HG03342 (cell line): Measurements from ENCODE around the gene ARHGAP20.

ENCODE experiments used
- ATAC-seq: cut with Tn5 transposase; IDR thresholded peaks from one replicate; pipeline ENCODE4 v1.9.1; 2021; ENCODE audit warnings: mild to moderate bottlenecking, moderate library complexity; ENCODE audit not compliant: unreplicated experiment

The ARHGAP20 gene, protein sequence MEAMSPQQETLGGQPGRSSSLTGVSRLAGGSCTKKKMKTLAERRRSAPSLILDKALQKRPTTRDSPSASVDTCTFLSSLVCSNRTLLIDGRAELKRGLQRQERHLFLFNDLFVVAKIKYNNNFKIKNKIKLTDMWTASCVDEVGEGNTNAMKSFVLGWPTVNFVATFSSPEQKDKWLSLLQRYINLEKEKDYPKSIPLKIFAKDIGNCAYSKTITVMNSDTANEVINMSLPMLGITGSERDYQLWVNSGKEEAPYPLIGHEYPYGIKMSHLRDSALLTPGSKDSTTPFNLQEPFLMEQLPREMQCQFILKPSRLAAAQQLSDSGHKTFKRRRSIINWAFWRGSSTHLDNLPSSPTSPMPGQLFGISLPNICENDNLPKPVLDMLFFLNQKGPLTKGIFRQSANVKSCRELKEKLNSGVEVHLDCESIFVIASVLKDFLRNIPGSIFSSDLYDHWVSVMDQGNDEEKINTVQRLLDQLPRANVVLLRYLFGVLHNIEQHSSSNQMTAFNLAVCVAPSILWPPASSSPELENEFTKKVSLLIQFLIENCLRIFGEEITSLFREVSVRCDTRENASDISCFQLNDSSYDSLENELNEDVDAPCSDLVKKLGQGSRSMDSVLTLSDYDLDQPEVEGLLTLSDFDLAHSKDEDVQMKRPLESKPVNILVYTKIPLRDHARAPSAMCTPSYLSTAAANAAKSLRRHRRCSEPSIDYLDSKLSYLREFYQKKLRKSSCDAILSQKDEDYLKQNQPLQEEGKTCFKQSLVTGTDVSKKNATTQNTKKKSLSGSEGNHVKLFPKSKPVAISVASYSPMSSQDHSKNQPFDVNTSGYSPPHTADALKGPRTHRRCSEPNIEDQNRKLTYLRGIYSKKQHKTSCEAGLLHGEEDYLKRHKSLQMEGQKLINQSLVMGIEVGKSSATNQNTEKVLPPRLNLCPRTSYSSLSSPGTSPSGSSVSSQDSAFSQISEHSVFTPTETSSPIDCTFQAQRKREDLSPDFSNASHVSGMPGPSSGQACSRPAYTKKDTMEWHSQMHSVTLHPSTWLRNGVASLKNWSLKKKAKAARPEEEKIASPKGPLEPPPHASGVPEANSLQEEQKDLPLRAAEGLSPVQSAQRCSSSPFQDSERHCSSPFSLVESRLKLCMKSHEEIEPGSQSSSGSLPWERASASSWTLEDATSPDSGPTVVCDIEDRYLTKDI

DNA sequence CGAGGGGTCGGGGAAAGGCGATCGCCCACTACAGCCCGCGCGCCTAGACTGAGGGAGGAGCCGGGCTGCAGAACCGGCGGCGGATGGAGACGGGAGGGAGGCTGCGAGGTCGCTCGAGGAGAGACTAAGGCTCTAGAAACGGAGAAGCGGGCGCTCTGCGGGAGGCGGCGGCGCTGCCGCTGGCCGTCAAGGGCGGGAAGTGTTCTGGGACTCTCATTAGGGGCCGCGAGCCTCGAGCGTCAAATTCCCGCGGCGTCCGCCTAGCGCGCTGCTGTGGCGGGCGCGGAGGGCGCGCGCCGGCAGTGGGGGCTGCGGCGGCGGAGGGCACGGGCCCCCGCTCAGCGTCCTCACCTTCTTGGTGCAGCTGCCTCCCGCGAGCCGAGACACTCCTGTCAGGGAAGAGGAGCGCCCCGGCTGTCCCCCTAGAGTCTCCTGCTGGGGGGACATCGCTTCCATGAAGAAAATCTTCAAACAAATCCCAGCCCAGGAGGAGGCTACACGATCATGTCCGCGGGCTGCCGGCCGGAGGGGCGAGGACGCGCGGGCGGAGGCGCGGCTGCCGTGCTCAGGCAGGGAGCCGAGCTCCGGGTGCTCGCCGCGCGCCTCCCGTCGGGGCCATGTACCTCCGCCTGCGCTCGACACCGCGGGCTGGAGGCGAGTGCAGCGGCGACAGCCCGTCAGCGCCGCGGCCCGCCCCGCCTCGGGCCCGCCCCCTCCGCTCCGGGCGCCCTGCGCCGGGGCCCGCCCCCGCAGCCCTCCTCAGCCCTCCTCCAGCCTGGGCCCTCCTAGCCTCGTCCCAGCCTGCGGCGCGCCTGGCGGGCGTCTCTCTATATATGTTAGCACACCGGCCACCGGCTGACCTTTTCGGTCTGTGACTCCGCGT is at the start of gene ARHGAP20:
ARHGAP20 (minus strand) TSS at position 662 of the 883 bp plus-strand sequence; CDS start at position 456, 206 bp downstream.
- ATAC-seq: peak; percentile 78

DNA sequence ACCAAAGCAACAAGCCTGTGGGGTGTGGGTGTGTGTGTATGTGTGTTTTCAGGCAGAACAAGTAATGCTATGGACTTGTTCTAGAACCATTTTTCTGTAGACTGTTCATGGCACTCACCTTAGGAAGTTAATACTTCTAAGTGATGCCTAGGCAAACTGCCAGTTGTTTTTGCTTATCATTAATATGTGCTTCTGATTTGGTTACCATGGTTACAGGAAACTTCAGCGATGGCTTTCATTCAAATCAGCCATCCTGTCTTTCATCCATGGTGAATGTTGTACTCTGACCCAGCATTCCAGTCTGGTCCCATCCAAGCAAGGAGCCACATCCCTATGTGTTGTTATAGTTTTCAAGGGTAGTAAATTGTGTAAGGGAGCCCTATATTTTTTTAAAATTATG is 49.8 kb upstream of the ARHGAP20 start:
- ATAC-seq: no peak

DNA sequence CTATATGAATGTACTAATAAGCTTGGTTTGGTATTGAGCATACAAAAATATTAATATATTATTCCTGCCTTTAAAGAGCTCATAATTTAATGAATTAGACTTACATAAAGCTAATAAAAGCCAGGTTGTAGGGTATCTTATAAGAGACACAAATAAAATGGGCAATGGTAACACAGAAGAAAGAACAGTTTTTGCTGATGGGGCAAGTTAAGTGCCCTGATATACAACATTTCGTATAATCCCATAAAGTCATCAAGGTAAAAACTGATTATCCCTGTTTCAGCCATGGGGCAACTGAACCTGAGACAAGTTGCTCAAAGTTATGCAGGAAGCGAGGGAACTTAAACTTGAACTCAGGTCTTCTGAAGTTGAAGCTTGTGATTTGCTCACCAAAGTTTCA is 48.9 kb upstream of the ARHGAP20 start:
- no peak for ATAC-seq

DNA sequence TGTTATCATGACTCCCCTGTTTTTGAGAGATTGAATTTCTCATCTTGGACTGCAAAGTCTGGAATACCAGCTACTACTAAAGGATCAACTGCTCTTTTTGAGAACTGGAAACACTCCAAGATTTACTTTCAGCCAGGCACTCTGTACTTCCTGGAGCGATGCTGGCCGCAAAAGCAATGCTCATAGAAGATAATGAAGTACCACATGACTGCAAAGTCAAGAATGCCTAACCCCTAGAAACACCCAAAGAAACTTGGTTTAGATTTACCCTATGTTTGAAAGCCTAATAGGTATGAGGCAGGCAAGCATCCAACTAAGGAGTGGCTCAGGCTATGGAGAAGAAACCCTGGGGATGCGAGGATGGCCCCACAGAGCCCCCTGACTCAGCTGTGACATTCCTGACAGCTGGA is 47.7 kb upstream of the ARHGAP20 start:
- no peak for ATAC-seq

DNA sequence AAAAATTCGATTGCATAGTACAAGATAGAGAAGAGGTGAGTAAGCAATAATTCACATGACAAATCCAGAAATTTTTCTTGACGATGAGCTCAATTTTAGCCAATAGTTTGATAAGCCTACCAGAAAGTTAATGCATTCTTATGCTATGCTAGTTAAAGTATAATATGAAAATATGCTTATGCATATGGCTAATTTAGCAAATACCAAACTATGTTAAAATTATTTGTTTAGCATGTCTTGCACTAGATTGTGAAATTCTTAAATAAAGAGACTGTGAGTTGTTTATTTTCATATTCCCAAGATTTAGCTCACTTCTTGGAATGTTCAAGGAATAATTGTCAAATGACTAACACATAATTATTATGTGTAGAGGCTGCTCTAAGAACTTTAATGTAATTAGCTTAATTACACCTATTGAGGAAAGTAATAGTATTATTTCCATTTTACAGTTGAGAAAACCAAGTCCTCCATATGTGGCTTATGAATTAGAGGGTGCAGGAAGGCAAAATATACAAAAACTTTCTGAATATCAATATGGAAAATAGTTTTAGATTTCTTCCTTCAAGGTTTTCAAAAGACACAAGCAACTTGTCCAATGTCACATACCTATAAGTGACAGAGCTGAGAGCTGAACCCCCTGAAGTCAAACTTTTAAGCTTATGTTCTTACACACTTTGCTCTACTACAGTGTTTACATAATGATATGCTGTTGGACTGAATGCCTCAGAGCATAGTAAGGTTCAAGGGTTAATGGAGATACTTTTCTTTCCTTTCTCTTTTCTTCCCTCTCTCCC is 45.9 kb upstream of the ARHGAP20 start:
- ATAC-seq: no peak

DNA sequence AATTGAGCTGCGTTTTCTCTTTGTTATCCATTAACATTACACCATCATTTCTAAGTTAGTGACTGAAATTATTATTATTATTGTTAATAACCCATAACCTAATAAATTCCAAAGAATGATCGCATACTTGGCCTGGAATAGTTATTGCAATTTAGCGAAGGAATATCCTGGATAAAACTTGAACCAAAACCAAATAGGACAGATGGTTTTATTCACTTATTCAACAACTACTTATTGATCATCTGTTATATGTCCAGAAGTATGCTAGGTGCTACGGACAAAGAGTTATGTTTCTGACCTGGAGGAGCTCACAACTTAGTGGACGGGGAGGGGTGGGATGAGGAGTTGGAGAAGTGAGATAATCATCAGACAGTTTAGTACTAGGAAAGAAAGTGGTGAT is 44.8 kb upstream of the ARHGAP20 start:
- ATAC-seq: no peak

DNA sequence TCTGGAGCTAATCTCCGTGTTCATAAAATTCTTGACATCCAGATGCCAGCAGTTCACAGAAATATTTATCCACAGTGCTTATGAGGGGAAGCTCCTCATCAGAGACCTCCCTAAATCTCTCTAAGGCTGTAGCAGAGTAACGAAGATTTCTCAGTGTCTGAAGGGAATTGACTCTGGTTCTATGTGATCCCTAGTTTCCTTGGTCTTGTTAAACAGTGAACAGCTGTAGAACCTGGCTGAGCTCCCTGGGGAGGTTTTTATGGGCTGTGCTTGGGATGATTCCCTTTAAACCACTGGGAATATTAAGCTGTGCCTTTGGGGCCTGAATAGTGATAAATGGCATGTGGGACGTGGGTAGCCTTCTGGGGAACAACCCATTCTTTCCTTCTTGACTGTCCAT is 43.7 kb upstream of the ARHGAP20 start:
- no peak for ATAC-seq

DNA sequence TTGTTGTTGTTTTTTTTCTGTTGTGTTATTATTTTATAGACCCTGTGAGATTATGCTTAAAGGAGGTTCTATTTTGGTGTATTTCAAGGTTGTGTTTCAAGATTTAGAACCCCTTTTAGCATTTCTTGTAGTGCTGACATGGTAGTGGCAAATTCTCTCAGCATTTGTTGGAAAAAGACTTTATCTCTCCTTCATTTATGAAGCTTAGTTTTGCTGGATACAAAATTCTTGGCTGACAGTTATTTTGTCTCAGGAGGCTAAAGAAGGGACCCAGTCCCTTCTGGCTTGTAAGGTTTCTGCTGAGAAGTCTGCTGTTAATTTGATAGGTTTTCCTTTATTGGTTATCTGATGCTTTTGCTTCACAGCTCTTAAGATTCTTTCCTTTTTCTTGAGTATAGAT is 40.7 kb upstream of the ARHGAP20 start:
- no peak for ATAC-seq

DNA sequence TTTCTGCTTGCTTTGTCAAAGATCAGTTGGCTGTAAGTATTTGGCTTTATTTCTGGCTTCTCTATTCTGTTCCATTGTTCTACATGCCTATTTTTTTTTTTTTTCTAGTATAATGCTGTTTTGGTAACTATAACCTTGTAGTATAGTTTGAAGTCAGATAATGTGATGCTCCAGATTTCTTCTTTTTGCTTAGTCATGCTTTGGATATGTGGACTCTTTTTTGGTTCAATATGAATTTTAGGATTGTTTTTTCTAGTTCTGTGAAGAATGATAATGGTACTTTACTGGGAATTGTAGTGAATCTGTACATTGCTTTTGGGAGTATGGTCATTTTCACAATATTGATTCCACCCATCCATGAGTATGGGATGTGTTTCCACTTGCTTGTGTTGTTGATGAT is 37.9 kb upstream of the ARHGAP20 start:
- no peak for ATAC-seq

DNA sequence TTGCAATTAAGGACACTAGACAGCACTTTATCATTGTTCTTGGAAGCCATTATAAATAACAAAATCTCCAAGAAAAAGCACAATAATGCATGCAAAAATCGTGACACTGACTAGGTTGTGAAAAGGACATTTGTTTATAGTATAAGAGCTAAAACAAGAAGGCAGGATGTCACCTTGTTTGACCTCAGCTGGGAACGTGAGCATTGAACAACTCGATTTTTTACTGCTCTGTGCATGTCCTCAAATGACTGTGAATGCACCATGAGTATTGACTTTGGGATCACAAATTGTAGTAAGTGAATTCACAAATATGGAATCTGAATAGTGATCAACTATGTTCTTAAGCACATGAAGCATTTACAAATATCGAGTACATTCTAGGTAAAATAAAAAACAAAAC is 35.3 kb upstream of the ARHGAP20 start:
- ATAC-seq: no peak

DNA sequence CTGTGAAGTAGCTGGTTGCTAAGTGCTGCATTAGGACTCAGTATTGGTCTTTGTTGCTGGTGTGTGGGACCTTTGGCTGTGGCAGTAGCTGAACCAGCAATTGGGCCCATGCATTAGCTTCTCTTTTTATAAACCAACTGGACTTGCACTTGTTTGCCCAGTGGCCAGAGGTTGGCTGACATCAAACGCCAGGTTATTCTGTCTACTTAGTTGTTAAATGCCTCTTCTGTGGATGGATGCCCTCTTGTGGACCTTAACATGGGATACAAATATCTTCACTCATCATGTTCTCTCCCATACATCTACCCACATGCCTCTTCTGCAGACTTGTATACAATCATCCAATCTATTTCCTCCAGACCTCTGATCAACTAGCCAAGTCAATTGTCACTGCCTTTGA is 26.4 kb upstream of the ARHGAP20 start:
- ATAC-seq: no peak

DNA sequence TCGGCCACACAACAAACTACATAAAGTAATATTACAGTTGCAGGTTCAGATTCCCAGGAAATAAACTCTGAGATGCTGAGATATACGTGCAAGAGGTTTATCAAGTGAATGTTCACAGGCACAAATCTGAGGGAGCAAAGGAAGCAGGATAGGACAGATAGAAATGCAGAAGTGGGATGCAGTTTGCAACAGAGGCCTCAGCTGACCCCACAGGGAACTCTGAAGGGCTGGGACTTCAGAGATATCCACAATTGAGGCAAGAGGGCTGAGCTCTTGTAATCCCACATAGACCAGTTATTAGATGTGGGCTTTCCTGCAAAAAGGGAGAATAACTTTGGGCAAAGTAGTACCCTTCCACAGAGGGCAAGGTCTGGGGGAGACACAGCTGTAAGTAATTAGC is 25.4 kb upstream of the ARHGAP20 start:
- no peak for ATAC-seq

DNA sequence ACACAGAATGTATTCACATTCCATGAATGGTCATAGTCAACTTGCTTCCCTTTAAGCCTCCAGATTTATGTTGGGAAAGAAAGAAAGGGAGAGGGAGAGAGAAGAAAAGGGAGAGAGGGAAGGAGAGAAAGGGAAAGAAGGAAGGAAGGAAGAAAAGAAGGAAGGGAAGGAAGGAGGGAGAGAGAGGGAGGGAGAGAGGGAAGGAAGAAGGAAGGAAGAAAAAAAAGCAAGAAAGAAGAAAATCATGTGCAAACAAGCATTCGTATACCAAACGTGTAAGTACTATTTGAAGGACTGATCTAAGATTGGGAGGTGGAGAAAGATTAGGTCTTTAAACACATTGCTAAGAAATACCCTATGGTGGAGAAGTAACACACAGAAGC is 23.9 kb upstream of the ARHGAP20 start:
- ATAC-seq: no peak

DNA sequence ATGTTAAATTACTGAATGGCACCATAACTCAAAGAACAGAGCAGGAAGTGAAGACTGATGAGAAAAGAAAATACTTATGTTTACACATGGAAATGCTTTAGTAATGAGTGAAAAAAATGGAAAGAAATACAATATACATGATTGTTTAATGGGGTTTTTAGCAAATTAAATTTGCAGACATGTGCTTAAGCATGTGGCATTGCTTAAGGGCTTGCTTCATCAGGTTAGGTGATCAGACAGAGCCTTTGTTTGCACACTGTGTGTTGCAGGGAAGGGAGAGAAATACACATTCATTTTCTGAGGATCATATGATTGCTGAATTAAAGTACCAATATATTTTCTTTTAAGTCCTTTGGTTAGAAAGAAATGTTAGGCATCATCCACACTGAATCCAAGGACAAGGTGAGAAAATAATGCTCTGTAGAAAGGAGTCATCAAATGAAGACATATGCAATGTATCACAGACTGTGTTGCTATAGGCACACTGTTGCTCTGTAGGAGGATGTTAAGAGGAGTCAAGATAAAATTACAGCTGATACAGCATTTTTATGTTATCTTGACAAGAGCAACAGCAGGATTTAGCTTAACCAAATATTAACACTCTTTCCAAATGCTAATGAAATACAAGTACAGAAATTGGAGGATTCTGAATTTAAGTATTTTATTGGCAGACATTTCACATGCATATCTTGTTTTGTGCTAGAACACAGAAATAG is 23.4 kb upstream of the ARHGAP20 start:
- no peak for ATAC-seq

DNA sequence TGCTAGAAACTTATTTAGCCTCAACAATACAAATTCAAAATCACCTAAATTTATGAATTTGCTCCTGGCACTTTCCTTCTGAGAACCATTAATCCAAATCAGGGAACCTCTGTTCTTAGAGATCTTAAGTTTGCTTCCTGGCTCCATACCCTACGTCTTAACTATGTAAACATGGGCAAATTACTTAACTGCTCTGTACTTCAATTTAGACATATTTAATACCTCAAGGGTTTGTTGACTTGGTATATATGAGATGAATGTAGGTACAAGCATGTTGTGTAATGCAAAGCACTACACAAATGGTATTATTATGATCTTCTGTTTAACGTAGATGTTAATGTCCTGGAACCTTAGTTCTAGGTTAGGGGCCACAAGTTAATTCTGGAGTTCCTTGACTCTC is 22.6 kb upstream of the ARHGAP20 start:
- ATAC-seq: no peak

DNA sequence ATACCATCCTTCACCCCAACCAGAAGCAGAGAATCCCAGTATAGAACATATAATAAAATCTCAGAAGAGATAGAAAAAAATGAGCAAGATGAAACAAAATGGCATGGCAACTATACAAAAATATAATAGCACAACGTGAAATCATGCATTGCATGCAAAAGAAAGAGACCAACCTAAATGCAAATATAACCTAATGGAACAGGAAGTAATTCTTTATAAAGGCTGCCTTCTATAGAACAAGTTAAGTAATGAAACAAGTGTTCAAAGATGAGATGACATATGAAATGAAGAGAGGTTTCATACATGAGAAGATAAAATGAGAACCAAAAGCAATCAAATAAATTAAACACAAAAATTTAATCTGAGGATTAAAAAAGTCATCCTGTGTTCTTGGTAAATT is 18.5 kb upstream of the ARHGAP20 start:
- no peak for ATAC-seq

DNA sequence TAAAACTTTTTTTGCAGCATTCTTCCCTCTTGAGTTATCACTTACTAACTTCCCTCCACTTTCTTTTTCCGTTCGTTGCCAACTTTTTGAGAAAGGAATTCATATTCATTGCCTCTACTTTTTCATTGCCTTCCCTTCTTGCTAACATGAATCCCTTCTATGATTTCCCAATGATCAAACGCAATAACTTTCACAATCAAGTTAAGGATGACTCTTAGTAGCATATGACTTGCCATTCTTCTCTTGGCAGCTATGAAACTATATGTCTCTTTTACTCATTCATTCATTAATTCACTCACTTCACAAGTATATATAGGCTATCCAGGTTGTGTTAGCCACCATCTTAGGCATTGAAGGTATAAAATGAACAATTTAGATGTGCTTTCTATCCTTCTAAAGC is 16.6 kb upstream of the ARHGAP20 start:
- ATAC-seq: no peak

DNA sequence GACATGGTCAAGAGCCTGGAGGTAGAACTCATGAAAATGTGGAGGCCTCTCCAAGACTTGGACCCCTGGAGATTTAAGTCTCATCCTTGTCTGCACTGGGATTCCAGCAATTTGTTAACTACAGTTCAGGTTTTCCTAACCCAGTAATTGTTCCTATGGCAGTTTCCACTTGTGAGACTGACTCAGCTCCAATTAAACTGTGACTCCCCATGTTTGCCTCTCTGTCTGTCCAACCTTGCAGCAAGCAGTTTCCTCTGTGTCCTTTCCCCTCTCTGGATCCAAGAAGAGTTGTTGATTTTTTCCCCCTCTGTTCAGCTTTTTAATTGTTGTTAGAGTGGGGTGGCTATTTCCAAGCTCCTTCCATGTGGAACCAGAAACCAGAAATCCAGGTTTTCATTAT is 16.2 kb upstream of the ARHGAP20 start:
- ATAC-seq: no peak

DNA sequence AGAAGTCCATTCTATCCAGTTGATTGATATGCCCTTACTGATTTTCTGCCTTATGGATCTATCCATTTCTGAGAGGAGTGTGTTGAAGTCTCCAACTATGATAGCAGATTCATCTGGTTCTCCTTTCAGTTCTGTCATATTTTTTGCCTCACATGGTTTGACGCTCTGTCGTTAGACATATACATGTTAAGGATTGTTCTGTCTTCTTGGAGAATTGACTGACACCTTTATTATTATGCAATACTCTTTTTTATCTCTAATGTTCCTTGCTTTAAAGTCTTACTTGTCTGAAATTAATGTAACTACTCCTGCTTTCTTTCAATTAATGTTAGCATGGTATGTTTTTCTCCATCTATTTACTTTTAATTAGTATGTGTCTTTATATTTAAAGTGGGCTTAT is 12.1 kb upstream of the ARHGAP20 start:
- no peak for ATAC-seq
